Esophagus squamous epithelium (tissue), 4 donors: Measurements from ENCODE around the gene MOB3B.

Experiments
- CTCF ChIP-seq, 6 experiments: fragments of 450-650 bp in 4 of 6; fragments of 200-600 bp in 2 of 6; sonication (generic) in 2 of 6; IDR thresholded peaks; one replicate each; pipeline ENCODE4 v1.5.1; 2016 to 2019; ENCODE audit warnings: antibody characterized with exemption in 6 of 6, mild to moderate bottlenecking in 4 of 6, moderate library complexity in 4 of 6
- POLR2A ChIP-seq, 4 donors: fragments of 450-650 bp; IDR thresholded peaks; one replicate each; pipeline ENCODE4 v1.6.1; 2017; ENCODE audit warnings: antibody characterized with exemption in 4 of 4, mild to moderate bottlenecking in 4 of 4, moderate library complexity in 3 of 4

GRCh38 chr9:27350382-27350976 lies 179.1 kb downstream of the MOB3B start:
- TF ChIP-seq POLR2A (IDR thresholded peaks at IDR 0.05), result no peak
- no peak for TF ChIP-seq CTCF (IDR thresholded peaks at IDR 0.05)
